ENCODE results near the gene ARHGAP22.

ARHGAP22 gene

DNA sequence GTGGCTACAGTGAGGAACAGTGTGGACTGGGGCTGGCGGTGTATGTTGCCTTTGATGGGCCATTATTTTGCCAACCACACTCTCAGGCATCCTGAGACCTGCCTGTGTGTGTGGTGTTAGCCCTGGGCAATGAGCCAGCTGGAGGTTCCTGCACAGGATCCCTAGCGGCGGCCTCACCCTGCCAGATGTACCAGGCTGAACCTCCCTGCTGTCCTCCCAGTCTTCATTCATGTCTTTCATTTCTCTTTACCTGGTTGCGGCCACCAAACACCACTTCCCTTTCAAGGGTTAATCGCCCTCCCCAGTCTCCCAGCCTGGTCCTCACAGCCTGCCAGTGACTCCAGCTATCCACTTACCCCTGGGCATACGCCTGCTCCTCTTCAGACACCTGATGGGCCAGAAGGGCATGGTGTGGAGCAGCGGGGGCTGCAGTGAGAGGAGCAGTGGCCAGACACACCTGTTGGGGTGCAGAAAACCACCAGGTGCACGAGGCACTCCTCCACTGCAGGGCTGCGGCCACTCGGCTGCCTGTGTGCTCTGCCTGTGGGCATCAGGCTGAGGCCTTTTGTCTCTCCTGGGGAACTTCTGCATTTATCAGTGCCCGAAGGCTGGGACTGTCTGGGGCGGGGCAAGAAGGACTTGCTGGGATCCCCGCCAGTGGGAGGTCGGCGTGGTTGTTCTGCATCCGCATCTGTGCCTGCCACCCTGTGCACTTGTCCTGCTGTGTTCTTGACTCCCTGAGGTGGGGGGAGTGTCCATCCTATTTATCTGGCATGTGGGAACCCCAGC is 111.6 kb downstream of the ARHGAP22 start:
- peak; percentile 56 for DNase-seq

DNA sequence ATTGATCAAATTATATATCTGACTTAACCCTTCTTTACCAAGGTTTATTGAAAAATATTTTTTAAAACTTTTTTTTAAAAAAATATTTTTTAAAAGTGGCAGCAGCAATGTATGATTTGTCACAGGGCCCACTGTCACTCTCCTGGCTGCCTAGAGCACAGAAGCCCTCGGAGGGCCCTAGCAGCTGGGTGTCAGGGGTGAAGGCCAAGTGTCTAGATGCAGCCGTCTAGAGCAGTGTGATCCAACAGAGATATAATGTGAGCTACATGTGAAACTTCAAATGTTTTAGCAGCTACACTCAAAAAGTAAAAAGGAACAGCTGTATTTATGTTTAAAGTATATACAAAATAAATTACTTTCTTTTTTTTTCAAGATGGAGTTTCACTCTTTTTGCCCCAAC is 112.7 kb downstream of the ARHGAP22 start:
- no peak for DNase-seq

DNA sequence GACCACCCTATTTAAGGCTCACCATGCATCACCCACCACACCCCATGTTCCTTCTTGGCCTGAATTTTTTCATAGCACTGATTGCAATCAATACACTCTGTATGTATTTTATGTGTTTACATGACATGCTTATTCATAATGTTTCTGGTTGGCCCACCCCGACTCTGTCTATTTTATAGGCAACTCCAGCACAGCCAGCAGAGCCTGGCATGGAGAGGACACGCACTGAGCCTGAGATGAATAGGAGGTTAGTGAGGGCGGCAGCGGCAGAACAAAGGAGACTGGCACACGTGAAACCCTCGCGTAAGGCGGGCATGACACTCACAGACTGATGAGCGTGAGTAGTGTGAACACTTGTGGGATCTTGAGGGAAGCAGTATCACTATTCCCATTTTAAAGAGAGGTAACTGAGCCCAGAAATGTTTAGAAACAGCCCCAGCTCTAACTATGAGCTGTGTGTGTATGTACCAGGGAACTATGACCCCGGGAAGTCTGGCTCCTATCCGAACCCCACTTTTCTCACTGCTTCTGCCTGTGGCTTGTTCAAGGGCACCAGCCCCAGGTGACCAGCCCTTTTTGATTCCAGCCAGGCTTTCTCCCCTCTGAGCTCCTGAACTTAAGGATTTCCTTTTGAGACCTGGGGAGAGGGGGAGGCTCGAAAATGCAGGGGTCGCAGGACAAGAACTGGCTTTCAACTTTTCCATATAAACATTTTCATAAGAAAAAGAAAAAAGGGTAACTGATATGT is 113.3 kb downstream of the ARHGAP22 start:
- no peak for DNase-seq

DNA sequence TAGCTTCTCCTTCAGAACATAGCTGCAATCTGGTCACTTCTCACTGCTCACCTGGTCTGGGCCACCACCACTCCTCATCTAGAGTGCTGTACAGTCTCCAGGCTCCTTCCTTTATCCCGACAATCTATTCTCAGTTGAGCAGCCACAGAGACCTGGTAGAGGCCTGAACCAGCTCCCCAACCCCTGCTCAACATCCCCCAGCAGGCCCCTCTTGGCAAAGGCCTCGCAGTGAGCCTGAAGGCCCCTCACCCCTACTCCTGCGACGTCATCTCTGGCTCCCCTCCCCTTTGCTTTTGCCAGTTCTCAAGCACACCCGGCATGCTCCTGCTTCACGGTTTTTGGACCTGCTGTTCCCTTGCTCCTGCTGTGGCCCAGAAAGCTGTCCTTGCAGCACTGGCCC is 113.9 kb downstream of the ARHGAP22 start:
- no peak for DNase-seq

DNA sequence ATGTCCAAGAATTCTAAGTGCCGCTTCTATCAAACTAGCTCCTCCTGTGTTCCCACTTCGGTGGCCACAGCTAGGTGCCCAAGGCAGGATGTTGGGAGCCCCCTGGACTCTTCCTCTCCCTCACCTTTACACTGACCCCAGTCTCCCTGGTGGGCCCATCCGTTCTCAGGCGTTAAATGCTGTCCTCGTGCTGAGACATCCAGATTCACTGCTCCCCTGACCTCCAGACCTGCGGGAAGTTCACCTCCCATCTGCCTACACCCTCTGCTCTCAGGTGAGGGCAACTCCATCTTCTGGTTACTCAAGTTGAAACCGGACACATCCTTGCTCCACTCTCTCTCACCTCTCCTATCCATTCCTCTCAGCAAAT is 114.3 kb downstream of the ARHGAP22 start:
- DNase-seq = no peak

DNA sequence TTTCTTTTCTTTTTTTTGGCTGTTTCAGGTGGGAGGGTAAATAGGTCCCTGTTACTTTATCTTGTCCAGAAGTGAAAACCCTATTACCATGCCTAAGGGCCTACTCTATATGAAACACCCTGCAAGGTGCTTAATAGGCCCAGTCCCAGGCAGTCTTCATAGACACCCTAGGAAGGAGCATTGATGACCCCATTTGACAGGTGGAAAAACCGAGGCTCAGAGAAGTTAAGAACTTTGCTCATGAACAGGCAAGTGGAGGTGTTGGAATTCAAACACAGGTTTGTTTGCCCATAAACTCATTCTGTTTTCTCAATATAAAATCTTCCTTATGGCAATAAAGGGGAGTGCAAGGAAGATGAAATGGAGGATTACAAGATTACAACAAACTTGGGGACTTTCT is 115.8 kb downstream of the ARHGAP22 start:
- no peak for DNase-seq

DNA sequence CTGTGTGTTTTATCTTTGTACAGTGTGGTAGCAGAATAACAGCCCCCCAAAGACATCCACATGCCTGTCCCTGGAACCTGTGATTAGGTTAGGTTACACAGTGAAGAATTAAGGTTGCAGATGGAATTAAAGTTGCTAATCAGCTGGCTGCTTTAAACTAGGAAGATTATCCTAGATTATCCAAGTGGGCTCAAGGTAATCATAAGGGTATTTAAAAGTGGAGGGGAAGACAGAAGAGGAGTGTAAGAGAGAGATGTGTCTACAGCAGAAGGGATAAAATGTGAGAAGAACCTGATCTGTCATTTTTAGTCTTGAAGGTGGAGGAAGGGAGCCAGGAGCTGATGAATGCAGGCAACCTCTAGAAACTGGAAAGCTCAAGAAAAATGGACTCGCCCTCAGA is 117.6 kb downstream of the ARHGAP22 start:
- DNase-seq = no peak

DNA sequence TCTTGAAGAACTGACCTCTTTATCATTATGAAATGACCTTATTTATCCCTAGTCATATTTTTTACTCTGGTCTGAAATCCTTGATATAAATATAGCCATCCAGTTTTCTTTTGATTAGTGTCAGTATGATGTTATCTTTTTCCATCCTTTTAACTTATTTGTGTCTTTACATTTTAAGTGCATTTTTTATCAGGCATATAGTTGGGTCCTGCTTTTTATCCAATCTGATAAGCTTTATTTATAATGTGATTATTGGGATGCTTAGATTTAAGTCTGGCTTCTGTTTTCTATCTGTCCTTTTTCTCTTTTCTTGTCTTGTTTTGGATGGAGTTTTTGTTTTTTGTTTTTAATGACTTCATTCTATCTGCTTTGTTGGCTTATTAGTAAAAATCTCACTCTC is 119.2 kb downstream of the ARHGAP22 start:
- DNase-seq = no peak

DNA sequence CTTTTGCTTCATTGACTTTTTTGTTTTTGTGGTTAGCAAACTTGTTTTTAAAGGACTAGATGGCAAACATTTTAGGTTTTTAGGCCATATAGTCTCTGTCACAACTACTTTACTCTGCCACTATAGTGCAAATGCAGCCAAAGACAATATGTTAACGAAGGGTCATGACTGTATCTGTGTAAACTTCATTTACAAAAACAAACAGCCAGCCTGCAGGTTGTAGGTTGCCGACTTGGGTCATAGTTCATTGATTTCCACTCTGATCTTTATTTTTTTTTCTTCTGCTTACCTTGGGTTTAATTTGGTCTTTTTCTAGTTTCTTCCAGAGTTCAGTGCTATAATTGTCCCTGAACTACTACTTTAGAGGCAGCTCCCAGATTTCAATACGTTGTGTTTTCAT is 120.0 kb downstream of the ARHGAP22 start:
- no peak for DNase-seq

DNA sequence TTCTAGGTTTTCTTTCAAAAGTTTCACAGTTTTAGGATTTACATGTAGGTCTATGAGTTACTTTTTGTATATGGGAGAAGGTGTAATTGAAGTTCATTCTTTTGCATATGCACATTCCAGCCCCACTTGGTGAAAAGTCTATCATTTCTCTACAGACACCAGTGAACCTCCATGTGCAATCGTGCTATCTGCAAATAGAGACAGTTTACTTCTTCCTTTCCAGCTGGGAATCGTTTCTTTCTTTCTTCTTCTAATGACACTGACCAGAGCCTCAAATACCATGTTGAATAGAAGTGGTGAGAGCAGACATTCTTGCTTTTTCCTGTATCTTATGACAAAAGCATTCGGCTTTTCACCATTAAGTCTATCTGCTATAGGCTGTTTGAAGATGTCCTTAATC is 122.7 kb downstream of the ARHGAP22 start:
- DNase-seq = no peak

DNA sequence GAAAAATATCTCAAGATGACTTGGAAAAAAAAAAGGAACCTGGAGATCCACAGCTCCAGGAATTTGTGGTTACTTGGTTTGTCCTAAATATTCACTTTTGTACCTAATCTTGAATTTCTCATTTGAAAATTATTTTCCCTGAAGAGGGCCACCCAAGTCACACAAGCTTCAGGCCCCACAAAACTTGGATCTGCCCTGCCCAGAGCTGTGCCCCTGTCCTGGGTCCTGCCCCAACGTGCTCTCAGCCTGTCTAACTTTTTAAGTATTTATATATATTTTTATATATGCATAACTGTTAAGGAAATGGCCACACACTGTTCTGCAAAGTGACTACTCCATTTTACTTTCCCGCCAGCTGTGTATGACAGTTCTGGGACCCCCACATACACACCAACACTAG is 123.5 kb downstream of the ARHGAP22 start:
- DNase-seq = no peak

DNA sequence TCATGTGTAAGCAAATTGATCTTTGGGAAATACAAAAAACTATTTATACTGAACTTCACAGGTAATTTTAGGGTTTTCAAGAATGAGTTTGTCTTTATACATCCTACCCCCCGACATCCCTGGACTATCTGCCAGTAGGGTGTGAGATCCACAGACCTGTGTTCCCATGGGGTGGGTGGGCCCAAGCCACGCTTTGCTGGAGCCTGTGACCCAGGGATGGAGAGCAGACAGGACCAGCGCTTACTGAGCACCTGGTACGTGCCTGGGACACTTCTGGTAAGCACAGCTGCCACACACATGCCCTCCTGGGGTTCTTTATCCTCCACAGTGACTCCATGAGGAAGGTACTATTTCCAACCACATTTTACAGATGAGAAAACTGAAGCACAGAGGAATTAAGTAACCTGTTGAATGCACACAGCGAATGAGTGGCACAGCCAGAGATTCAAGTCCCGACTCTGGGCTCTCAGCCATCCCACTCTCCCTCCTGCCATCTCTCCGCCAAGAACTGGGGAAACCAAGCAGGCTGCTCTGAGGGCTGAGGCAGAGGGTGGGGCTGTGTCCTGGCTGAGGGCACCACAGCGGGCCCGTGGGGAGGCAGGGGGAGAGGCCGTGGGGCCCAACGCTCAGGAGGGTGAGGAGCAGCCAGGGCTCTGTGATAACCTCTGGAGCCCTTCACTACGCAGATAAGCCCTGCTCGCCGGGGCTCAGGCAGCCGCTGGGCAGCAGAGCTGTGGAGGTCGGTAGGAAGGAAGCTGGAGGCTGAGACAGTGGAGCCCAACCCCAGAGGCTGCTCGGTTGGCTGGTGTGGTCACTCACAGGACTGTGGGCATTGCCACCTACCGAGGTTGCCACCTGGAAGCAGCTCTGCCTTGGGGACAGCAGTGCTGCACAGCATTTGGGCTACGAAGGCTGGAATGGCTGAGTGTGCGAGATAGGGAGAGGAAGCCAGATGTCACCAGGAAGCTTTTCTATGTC is 124.2 kb downstream of the ARHGAP22 start:
- DNase-seq = no peak

DNA sequence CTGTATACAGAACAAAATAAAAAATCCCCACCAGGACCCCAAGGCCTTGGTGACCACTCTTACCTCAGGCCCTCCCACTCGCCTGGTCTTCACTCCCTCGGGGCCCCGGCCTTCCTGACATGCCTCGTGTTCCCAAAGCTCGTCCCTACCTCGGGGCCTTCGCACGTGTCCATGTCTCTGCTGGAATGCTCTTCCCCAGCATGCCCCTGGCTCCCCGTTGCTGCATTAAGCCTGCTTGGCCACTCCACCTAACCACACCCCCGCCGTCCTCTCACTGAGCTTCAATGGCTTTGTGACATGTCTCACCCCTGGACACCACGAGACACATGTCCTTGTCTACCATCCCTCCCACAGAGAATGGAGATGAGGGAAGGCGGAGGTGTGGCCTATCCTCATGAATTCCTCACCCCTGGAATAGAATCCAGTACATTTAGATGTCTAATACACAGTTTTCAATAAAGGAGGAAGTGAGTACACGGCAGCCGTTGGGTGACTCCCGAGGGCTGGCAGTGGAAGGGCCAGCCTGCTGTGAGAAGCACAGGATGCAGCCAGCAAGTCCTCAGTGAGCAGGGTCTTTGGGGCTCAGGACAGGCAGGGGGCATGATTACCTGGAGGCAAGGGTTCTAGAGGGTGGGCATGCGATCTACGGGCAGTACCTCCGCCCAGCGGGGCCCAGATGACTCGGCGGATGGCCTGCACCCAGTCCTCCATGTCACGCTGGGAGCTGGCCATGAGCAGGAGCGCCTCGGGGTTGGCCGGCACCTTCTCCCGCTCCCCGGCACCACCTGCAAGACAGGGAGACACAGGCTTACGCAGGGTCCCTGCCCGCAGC is 125.7 kb downstream of the ARHGAP22 start:
- DNase-seq = no peak

DNA sequence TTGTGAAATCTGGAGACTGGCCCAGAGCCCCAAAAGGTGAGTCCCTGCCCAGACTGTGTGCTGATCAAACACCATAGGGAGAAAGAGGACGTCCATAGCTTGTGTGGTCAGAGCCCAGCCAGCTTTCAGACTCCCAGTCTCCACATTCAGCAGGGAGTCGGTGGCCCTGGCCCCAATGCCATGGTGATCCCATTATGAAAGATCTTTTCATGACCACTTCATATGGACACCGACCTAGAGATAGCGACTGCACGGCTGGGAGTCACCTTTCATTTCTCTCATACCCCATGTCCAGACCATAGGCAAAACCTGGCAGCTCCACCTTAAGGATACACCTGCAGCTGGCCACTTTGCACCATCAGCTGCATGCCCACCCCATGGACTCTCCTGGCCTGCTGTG is 126.4 kb downstream of the ARHGAP22 start:
- no peak for DNase-seq

DNA sequence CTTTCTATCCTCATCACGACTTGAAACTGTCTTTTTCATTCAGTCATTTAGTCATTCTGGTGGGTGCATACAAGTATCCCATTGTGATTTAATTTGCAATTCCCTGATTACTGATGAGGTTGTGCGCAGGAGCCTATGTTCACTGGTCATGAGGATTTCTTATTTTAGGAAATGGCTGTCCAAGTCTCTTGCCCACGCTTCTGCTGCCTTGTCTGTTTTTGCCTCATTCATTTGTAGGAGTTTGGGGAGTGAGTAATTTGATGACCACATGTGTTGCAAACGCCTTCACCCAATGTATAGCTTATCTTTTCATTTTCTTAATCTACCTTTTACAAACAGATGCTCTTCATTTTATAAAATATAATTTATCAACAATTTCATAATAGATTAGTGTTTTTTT is 127.3 kb downstream of the ARHGAP22 start:
- no peak for DNase-seq

DNA sequence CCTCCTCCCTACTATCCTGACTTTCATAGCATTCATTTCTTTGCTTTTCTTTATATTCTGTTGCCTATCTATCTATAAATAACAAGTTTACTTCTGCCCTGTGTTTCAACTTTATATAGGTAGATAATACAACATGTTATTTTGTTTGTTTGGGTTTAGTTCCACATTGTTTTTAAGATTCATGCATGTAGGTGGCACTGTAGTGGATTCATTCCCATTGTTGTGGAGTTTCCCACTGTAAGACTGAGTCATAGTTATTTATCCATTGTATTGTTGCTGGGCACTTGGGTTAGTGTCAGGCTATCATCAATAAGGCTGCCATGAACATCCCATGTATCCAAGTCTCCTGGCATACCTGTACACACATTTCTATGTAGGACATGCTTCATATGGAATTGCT is 127.7 kb downstream of the ARHGAP22 start:
- DNase-seq = no peak

DNA sequence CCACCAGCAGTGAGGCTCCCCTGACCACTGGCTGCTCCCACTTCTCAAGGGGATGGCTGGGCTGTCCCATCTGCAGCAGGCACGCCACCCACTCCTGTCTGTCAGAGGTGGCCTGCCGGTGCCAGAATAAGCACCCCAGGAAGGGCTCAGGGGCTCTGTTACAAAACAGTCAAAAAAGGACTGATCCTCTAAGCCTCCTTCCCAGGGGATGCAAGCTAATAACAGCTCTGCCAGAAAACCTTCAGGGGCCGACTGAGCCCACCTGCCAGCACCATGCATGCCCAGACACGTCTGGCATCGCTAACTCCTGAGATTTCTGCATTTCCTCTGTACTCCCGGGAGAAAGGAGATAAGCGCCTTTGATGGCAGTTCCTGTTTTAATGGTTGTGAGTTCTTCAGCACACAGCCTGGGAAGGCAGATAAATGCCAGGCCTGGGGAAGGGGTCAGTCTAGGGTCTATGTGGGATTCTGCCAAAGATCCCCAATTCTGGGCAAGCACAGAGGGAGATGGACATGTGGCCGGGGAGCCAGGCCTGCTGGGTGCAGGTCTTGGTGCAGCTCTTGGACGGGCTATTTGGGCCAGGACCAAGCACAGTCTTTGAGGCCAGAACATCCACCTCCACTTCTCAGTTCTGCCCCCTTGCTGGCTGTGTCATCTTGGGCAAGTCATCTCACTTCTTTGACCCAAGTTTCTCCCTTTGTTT is 128.4 kb downstream of the ARHGAP22 start:
- peak; percentile 37 for DNase-seq

DNA sequence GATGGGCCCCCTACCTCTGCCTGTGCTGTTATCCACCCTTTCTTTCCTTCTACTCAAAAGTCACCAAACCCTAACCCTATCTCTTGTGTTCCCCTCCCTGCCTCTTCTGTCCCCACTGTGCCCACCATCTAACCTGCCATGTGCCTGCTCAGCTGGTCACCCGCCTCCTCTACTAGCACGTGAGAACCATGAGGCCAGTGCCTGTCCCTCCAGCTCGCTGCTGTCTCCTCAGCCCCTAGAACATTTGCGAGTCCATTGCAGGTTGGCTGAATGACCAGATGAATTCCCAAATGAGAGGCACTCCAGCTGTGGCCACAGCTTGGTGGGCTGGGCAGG is 129.0 kb downstream of the ARHGAP22 start:
- DNase-seq = no peak

DNA sequence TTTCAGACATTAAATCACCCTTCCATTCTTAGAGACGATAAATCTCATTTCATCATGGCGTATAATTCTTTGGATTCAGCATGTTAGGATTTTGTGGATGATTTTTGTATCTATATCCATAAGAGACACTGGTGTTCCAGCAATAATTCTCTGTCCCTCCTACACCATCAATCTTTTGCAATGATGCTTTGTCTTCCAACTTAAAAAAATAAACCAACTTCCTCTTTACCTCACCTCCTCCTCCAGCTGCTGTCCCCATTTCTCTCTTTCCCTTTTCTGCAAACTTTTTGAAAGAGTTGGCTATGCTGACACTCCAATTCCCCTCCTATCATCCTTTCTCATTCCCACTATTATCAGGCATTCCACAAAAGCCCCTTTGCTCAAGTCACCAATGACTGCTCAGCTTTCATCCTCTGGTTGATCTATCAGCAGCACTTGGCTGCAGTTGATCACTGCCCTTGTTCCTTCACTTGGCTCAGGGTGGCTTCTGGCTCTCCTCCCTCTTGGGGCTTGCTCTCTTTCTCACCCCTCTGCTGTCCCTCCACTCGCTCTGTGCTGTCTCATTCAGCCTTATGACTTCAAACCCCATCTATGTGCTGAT is 130.0 kb downstream of the ARHGAP22 start:
- no peak for DNase-seq

DNA sequence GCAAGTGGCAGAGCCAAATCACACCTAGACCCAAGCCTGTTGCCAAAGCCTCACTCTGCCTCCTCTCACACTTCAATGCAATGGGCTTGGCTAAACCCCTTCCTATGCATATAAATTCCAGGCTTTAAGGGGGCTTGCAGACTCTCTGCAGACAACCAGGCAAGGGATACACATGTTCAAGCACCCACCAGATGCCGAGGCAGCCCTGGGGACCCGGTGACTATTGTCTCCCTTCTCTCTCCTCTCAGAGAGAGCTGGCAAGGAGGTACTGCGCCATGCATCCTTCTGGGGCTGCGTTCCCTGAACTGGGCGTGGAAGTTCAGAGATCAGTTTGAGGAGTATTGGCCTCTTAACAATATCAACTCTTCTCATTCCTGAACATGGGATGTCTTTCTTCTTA is 131.2 kb downstream of the ARHGAP22 start:
- no peak for DNase-seq

DNA sequence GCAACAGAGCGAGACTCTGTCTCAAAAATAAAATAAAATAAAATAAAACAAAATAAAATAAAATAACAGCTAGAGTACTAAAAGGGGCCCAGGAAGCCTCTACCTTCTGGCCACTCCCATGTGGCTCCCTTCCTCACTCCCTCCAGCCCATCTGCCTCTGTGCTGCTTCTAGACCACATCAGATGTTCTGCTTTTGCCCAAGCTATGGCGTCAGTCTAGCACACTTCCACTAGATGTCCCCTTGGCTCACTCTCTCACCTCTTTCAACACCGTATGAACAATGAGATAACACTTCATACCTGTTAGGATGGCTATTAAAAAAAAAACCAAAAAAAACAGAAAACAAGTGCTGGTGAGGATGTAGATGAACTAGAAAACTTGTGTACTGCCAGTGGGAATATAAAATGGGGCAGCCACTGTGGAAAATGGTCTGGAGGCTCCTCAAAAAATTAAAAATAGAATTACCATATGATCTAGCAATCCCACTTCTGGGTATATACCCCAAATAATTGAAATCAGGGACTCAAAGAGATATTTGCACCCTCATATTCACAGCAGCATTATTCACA is 132.3 kb downstream of the ARHGAP22 start:
- no peak for DNase-seq
